Measurements from ENCODE around the gene CDH13.

- TF ChIP-seq, protein P1, sequence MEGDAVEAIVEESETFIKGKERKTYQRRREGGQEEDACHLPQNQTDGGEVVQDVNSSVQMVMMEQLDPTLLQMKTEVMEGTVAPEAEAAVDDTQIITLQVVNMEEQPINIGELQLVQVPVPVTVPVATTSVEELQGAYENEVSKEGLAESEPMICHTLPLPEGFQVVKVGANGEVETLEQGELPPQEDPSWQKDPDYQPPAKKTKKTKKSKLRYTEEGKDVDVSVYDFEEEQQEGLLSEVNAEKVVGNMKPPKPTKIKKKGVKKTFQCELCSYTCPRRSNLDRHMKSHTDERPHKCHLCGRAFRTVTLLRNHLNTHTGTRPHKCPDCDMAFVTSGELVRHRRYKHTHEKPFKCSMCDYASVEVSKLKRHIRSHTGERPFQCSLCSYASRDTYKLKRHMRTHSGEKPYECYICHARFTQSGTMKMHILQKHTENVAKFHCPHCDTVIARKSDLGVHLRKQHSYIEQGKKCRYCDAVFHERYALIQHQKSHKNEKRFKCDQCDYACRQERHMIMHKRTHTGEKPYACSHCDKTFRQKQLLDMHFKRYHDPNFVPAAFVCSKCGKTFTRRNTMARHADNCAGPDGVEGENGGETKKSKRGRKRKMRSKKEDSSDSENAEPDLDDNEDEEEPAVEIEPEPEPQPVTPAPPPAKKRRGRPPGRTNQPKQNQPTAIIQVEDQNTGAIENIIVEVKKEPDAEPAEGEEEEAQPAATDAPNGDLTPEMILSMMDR (conservative IDR thresholded peaks at IDR 0.05; ENCODE audit: low read depth in 2 of 2): no peak
- TF ChIP-seq EZH2 (IDR thresholded peaks at IDR 0.05; ENCODE audit: low read depth, unreplicated experiment): no peak
- no peak for TF ChIP-seq ETS1 (IDR thresholded peaks at IDR 0.05)
- no peak for TF ChIP-seq CREB1 (CRISPR knock-in tag; IDR thresholded peaks at IDR 0.05; ENCODE audit: low read depth)
- no peak for TF ChIP-seq POLR2AphosphoS5 (IDR thresholded peaks at IDR 0.05; ENCODE audit: low read depth)
- TF ChIP-seq, protein P2, sequence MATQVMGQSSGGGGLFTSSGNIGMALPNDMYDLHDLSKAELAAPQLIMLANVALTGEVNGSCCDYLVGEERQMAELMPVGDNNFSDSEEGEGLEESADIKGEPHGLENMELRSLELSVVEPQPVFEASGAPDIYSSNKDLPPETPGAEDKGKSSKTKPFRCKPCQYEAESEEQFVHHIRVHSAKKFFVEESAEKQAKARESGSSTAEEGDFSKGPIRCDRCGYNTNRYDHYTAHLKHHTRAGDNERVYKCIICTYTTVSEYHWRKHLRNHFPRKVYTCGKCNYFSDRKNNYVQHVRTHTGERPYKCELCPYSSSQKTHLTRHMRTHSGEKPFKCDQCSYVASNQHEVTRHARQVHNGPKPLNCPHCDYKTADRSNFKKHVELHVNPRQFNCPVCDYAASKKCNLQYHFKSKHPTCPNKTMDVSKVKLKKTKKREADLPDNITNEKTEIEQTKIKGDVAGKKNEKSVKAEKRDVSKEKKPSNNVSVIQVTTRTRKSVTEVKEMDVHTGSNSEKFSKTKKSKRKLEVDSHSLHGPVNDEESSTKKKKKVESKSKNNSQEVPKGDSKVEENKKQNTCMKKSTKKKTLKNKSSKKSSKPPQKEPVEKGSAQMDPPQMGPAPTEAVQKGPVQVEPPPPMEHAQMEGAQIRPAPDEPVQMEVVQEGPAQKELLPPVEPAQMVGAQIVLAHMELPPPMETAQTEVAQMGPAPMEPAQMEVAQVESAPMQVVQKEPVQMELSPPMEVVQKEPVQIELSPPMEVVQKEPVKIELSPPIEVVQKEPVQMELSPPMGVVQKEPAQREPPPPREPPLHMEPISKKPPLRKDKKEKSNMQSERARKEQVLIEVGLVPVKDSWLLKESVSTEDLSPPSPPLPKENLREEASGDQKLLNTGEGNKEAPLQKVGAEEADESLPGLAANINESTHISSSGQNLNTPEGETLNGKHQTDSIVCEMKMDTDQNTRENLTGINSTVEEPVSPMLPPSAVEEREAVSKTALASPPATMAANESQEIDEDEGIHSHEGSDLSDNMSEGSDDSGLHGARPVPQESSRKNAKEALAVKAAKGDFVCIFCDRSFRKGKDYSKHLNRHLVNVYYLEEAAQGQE (IDR thresholded peaks at IDR 0.05; ENCODE audit: unreplicated experiment): no peak
- TF ChIP-seq EZH2phosphoT487 (IDR thresholded peaks at IDR 0.05; ENCODE audit: unreplicated experiment): no peak
- no peak for TF ChIP-seq NANOG (IDR thresholded peaks at IDR 0.05; ENCODE audit: borderline replicate concordance)
These were observed 1001.2 kb downstream of the CDH13 start for GRCh38 chr16:83627996-83628395.

All from GM23338 (cell line).